Erythroblast (primary cell): ENCODE data around the gene IGSF8.

Source experiments
- DNase-seq, 2 experiments: peaks; one replicate each; lab custom pipeline; 2025; lab: John Stamatoyannopoulos, UW
- GATA1 ChIP-seq: IDR thresholded peaks from 2 replicates; pipeline ENCODE4 v1.6.1; 2011; ENCODE audit warnings: low read depth, mild to moderate bottlenecking, control low read depth, low read length, moderate library complexity
- POLR2A ChIP-seq: IDR thresholded peaks from 2 replicates; pipeline ENCODE4 v1.6.1; 2011; ENCODE audit warnings: mild to moderate bottlenecking, low read length

The IGSF8 gene

DNA sequence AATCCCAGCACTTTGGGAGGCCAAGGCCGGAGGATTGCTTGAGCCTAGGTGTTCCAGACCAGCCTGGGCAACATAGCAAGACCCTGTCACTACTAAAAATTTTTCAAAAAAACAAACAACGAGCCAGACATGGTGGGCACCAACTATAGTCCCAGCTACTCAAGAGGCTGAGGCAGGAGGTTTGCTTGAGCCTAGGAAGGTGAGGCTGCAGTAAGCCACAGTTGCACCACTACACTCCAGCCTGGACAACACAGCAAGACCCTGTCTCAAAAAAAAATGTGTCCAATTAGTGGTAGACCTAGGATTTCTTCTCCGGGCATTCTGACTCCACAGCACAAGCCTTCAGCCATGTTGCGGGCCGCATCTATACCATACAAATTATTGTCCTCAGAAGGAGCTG is 6.7 kb upstream of the IGSF8 start:
- TF ChIP-seq GATA1 (no peak), POLR2A (no peak)
- DNase-seq, result no peak

- TF ChIP-seq POLR2A (no peak), GATA1 (no peak)
- DNase-seq, result no peak
These were observed 6.1 kb upstream of the IGSF8 start for GRCh38 chr1:160104486-160104885.

DNA sequence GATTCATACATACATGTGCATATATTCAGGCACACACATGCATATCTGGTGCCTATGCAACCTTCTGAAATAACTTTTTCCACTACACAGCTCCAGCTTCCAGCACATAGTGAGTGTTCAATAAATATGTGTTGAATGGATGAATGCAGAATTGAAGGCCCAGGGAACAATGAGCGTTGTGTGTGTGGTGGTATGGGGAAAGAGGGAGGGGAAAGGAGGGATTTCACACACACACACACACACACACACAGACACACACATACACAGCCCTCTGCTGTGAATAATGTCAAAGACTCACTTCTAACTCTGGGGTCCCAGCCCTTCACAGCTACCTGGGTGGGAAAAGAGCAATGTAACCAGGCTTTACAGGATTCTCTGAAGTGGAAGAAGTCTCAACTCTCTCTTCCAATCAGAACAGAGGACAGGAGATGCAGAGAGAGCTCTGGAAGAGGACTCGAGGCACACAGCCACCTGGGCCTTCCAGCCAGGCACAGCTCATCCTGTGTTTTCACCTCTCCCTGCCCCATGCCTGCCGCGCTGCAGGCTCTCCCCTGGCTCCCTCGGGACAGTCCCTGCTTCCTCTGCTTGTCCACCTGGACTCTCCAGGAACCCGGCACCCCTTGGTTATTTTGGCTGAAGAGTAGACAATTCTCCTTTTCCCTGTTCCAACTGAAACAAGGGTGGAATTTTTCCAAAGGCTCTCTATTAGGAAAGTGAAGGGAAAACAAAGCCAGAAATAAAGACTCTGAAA is 5.4 kb upstream of the IGSF8 start:
- no peak for TF ChIP-seq GATA1
- no peak for TF ChIP-seq POLR2A
- no peak for DNase-seq

DNA sequence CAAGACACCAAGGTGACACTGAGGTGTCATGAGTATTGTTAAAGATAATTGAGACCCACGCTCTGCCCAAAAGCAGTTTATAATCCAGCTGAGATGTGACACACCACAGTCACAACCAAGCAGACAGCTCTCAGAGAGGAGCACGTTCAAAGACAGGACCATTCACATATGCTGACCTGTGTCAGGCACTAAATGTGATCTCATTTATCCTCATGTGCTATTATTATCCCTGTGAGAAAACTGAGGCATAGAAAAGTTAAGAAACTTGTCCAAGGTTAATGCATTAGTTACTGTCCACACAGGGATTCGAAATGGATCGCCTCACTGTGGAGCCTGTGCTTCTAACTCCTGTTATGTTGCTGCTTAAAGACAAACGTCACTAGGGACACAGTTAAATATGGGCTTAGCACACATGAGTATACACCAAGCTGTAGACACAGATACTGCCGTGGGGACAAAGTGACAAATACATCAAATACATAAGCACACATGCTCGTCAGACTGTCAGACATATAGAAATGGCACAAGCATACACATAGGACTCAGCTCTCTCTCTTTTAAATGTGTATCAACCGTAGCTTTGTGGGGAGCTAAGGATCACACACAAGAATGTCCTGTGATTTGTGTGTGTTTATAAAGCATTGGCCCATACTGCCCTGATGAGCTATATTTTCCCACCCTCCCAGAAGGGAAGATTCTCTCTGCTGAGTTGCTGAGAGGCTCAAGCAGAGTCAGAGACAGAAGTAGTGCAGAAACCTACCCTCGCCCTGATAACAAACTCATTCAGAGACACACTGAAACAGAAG is 3.5 kb upstream of the IGSF8 start:
- TF ChIP-seq GATA1 (no peak), POLR2A (no peak)
- no peak for DNase-seq

GRCh38 chr1:160101037-160101716 is 2.8 kb upstream of the IGSF8 start:
- peak; percentile 79 for DNase-seq
- TF ChIP-seq GATA1 (no peak), POLR2A (no peak)

DNA sequence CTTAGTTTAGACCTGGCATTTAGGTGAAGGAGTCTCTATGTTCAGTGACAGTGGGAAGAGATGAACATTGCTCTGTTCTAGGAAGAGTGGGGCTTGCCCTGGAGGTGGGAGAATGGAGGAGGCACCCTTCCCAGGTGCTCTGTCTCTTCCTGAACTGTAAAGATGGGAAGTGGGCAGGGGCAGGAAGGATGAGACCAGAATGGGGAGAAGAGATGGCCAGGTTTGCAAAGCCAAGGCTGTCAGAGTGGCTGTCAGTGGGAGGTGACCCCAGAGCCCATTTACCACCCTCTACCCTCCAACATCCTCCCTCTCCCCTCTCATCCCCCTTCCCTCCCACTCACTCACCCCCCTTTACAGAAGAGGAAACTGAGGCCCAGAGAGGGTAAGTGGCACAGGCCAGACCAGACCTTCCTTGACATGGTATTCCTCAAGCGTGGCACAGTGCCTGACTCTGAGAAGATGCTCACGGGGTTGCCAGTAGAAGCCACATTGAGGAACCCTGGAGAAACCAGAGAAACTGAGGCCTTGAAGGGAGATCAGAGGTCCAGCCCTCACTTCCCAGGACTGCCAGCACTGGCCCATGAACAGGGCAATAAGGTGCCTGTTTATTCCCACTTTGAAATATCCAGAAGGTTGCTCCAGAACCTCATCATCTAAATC is 1.4 kb upstream of the IGSF8 start:
- TF ChIP-seq GATA1 (no peak), POLR2A (no peak)
- DNase-seq, result no peak

- TF ChIP-seq GATA1 (no peak), POLR2A (no peak)
- DNase-seq, result peak; percentile 90 to 91
These were observed 588 bp upstream of the IGSF8 start for GRCh38 chr1:160098852-160099561.

- TF ChIP-seq GATA1 (no peak), POLR2A (no peak)
- no peak for DNase-seq
These were observed 1.1 kb downstream of the IGSF8 start for GRCh38 chr1:160097151-160097910.

DNA sequence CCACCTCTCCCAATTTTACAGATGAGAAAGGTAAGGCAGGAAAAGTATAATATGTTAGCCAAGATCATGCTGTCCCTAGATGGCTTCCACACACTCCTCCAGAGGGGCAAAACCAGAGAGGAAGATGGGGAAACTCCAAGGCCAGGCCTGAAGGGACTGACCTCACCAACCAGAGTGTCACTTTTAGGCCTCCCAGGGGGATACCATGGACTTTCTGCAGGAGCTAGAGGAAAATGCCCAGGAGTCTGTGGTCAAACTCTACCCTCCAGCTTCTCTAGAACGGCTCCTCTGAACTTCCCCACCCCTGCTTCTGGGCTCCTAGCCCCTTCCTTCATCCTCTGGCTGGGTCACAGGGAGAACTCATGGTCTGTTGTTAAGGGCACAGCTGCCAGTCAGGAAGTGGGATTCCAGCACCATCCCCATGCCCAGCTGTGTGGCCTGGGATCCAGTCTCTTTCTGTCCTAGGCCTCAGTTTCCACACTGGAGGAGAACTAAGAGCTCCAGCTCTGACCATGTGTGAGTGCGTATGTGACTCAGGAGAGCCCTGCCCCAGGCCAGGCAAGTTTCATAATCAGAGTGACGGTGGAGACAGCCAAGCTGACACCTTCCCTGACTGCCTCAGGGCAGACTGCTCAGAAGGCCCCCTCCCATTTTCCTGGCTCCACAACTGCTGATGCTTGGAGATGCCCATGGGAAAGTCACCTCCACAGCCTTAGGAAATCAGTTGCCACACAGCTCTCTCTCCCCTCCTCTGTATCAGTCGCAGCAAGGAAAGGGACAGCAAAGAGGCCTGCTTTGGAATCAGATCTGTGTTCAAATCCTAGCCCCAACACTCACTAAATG is 1.9 kb downstream of the IGSF8 start:
- TF ChIP-seq GATA1 (no peak), POLR2A (no peak)
- DNase-seq, result peak in 1 of 2 experiments; percentile 14

GRCh38 chr1:160095382-160096105 is 2.9 kb downstream of the IGSF8 start:
- no peak for DNase-seq
- no peak for TF ChIP-seq POLR2A
- TF ChIP-seq GATA1, result no peak

- TF ChIP-seq POLR2A (no peak), GATA1 (no peak)
- DNase-seq, result no peak
These were observed 3.6 kb downstream of the IGSF8 start for GRCh38 chr1:160094806-160095205.
